Natural killer cell treated with Interleukin-12 subunit alpha and Interleukin-12 subunit beta and Interleukin-15 and Interleukin-18, amount 100 ng/mL, for 72 hours (primary cell): ENCODE results near the gene EEIG1. TPM values are rescaled to one million over a fixed set of nuclear protein-coding genes. Genes with fewer than 3 reads are reported as not detected.

ENCODE experiments used
- ATAC-seq, 2 donors: fragments of 150-1000 bp; cut with Tn5 transposase in 1 of 2; sonication (Bioruptor Pico), chemical (Tn5 transposase) in 1 of 2; 2 replicates each; pipeline ENCODE4 v1.10.0; 2021
- DNase-seq: peaks from one replicate; pipeline ENCODE4 v3.0.0; 2022; ENCODE audit warnings: low spot score
- H3K27ac Mint-ChIP-seq, 2 donors: 1 replicate in 1 of 2; 2 replicates in 1 of 2; pipeline ENCODE4 v1.8.0; 2022; ENCODE audit warnings: mixed read lengths in 2 of 2, mild to moderate bottlenecking in 1 of 2, moderate library complexity in 1 of 2
- H3K27me3 Mint-ChIP-seq, 2 donors: 1 replicate in 1 of 2; 2 replicates in 1 of 2; pipeline ENCODE4 v1.8.0; 2022; ENCODE audit warnings: mixed read lengths in 2 of 2
- H3K36me3 Mint-ChIP-seq: one replicate; pipeline ENCODE4 v1.8.0; 2022; ENCODE audit warnings: mixed read lengths
- H3K4me1 Mint-ChIP-seq, 2 donors: 1 replicate in 1 of 2; 2 replicates in 1 of 2; pipeline ENCODE4 v1.8.0; 2022; ENCODE audit warnings: low read depth in 2 of 2, mixed read lengths in 2 of 2, mild to moderate bottlenecking in 1 of 2
- H3K4me3 Mint-ChIP-seq: one replicate; pipeline ENCODE4 v1.8.0; 2022; ENCODE audit warnings: mixed read lengths
- H3K9me3 Mint-ChIP-seq: 2 replicates; pipeline ENCODE4 v1.8.0; 2022; ENCODE audit warnings: mixed read lengths
- total RNA-seq, 2 donors: library from RNA; stranded (reverse); gene quantifications; one replicate each; pipeline ENCODE4 v1.2.3, GENCODE V29; 2022

EEIG1 gene
- total RNA-seq, 2 donors from 2014 or later = 8.2 to 16.4 TPM

DNA sequence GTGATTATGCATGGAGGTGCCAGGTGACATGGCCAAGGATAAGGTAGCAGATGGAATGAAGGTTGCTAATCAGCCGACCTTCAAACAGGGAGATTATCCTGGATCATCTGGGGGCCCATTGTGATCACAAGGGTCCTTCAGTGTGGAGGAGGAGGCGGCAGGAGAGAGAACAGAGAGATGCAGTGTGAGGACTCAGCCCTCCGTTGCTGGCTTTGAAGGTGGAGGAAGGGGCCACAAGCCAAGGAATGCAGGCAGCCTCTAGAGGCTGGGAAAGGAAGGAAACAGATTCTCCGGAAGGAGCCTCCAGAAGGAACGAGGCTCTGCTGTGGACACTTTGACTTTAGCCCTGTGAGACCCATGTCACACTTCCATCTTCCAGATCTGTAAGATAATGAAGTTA is 27.4 kb upstream of the EEIG1 start:
- Mint-ChIP-seq H3K27ac (peak overlapping the region; percentile 61 to 89), H3K27me3 (no peaks in the 10 kb centered on the region), H3K36me3 (no peaks in the 10 kb centered on the region), H3K9me3 (no peaks in the 10 kb centered on the region), H3K4me3 (peak overlapping the region; percentile 4), H3K4me1 (peaks cover 9 to 10% of the 10 kb centered on the region in 2 donors)
- ATAC-seq = no peak
- DNase-seq = no peak

DNA sequence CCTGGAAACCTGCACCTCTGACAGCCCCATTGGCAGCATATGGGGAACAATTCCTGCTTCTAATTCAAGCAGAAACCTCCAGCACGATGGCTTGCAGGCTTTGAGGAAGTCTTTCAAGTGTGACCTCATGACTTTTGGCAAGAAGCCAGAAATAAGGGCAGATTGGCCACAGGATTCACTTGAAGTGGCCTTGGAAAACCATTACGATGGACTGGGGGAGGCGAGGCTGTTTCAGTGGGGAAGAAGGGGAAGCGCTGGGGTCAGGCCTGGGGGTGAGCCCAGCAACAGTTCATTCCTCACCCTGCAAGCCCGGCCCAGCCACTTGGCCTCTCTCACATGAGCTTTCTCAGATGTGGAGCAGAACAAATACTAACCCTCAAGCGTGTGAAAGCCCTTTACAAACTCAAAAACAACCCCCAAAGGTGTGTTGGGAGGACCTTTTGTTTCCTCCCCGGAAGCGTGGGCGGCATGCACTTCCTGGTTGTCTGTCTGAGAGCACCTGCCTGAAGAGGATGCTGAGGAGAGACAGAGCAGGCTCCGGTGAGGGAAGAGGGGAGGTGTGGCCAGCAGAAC is 26.9 kb upstream of the EEIG1 start:
- ATAC-seq (peak in 1 of 2 donors; percentile 44), DNase-seq (no peak)
- Mint-ChIP-seq H3K9me3 (no peaks in the 10 kb centered on the region), H3K4me1 (peaks cover 9 to 10% of the 10 kb centered on the region in 2 donors), H3K4me3 (peak overlapping the region; percentile 4), H3K27ac (peak overlapping the region; percentile 61 to 89), H3K27me3 (no peaks in the 10 kb centered on the region), H3K36me3 (no peaks in the 10 kb centered on the region)

DNA sequence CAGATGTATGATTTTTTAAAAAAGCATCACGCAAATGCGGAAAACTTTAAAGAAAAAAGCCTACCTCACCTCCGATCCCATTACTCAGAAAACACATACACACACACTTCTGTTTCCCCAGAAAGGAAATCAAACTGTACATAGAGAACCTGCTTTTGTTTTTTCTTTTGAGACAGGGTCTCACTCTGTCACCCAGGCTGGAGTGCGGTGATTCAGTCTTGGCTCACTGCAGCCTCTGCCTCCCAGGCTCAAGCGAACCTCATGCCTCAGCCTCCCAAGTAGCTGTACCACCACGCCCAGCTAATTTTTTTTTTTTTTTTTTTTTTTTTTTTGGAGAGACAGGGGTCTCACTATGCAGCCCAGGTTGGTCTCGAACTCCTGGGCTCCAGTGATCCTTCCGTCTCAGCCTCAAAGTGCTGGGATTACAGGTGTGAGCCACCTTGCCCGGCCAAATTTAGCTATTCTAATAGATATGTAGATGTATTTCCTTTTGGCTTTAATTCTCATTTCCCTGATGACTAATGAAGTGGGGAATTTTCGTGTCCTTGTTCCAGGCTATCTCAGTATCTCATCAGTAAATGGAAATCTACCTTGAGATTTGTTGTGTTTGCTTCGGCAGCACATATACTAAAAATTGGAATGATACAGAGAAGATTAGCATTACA is 25.7 kb upstream of the EEIG1 start:
- ATAC-seq (no peak), DNase-seq (no peak)
- Mint-ChIP-seq H3K36me3 (no peaks in the 10 kb centered on the region), H3K4me1 (peaks cover 9 to 10% of the 10 kb centered on the region in 2 donors), H3K9me3 (no peaks in the 10 kb centered on the region), H3K4me3 (no peak overlapping the region), H3K27me3 (no peaks in the 10 kb centered on the region), H3K27ac (no peak overlapping the region)

DNA sequence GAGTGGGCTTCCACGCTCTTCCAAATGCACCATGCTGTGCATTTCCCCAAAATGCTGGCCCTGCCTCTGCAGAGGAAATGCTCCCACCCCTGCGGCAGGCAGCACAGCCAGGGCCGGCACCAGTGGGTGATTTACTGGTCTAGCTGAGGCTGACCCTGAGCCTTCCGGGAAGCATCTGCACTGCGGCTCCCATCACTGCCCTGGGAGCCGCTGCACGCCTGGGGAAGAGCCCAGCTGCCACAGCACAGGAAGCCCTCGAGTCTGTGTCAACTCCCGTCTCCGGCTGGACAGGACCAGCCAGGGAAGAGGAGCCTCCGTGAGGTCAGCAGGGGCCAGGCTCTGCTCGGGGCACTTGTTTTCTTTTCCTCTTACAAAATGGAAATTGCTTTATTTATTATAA is 25.1 kb upstream of the EEIG1 start:
- DNase-seq (no peak), ATAC-seq (no peak)
- Mint-ChIP-seq H3K27ac (no peak overlapping the region), H3K36me3 (no peaks in the 10 kb centered on the region), H3K4me1 (peaks cover 9 to 10% of the 10 kb centered on the region in 2 donors), H3K9me3 (no peaks in the 10 kb centered on the region), H3K27me3 (no peaks in the 10 kb centered on the region), H3K4me3 (no peak overlapping the region)

DNA sequence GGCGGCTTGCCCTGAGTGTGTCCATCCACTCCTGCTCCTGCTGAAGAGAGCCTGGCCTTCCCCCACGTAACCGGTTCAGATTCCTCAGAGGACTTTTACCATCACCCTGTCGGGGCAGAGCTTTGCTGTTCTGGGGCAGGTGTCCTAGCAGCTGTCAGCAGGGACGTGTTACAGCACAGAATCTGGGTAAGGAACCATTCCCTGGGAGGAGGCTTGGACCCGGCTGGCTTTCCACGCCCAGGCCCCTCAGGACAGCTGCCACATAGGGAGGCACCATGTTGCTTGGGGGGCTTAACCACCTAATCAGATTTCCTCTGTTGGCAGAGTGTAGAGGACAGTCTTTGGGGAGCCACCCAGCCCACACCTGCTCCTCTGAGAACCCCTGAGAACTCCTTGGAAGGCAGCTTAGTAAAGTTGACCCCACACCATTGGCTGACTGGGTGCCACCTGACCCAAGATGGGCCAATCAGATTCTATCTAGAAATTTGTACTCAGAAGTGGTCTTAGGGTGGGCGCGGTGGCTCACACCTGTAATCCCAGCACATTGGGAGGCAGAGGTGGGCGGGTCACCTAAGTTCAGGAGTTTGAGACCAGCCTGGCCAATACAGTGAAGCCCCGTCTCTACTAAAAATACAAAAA is 23.3 kb upstream of the EEIG1 start:
- Mint-ChIP-seq H3K4me1 (peaks cover 9 to 10% of the 10 kb centered on the region in 2 donors), H3K27ac (no peak overlapping the region), H3K9me3 (no peaks in the 10 kb centered on the region), H3K4me3 (no peak overlapping the region), H3K36me3 (no peaks in the 10 kb centered on the region), H3K27me3 (no peaks in the 10 kb centered on the region)
- DNase-seq = no peak
- no peak for ATAC-seq

DNA sequence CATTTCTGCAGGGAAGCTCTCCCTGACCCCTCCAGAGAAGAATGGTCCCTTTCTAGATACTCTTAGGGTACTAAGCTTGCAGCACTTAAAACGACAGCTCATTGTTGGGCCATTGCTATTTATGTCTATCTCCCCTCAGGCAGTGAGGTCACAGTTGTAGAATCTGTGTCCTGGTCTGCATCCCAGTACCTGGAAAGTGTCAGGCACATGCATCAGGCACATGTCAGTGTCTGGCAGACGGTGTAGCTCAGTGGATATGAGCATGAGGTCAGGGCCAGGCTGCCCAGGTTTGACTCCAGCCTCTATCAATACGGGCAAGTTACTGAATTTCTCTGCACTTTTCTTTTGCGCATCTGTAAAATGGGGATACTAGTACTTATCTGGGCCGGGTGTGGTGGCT is 22.2 kb upstream of the EEIG1 start:
- H3K9me3 Mint-ChIP-seq = no peaks in the 10 kb centered on the region
- DNase-seq (no peak), ATAC-seq (no peak)
- H3K36me3 Mint-ChIP-seq = no peaks in the 10 kb centered on the region
- H3K4me3 Mint-ChIP-seq = no peak overlapping the region
- H3K27ac Mint-ChIP-seq = no peak overlapping the region
- H3K4me1 Mint-ChIP-seq = peaks cover 7 to 8% of the 10 kb centered on the region in 2 donors
- no peaks in the 10 kb centered on the region for H3K27me3 Mint-ChIP-seq

DNA sequence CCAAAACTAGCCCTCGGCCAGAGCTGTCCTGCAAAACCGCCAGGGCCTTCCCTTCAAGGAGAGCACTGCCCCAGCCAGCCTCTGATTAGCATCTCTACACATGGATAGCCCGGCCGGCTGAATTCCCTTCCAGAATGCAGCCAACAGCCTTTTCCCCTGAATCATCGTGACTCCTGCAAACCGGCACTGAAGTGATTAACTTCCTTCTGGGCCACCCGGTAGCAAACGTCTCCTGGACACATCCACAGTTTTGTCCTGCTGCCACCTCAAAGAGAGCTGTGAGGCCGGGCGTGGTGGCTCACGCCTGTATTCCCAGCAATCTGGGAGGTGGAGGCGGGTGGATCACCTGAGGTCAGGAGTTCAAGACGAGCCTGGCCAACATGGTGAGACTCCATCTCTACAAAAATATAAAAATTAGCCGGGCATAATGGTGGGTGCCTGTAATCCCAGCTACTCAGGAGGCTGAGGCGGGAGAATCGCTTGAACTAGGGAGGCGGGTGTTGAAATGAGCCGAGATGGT is 21.1 kb upstream of the EEIG1 start:
- H3K27ac Mint-ChIP-seq = no peak overlapping the region
- no peaks in the 10 kb centered on the region for H3K36me3 Mint-ChIP-seq
- no peaks in the 10 kb centered on the region for H3K27me3 Mint-ChIP-seq
- DNase-seq (no peak), ATAC-seq (no peak)
- no peak overlapping the region for H3K4me3 Mint-ChIP-seq
- no peaks in the 10 kb centered on the region for H3K9me3 Mint-ChIP-seq
- H3K4me1 Mint-ChIP-seq = peaks cover 0 to 2% of the 10 kb centered on the region in 2 donors

DNA sequence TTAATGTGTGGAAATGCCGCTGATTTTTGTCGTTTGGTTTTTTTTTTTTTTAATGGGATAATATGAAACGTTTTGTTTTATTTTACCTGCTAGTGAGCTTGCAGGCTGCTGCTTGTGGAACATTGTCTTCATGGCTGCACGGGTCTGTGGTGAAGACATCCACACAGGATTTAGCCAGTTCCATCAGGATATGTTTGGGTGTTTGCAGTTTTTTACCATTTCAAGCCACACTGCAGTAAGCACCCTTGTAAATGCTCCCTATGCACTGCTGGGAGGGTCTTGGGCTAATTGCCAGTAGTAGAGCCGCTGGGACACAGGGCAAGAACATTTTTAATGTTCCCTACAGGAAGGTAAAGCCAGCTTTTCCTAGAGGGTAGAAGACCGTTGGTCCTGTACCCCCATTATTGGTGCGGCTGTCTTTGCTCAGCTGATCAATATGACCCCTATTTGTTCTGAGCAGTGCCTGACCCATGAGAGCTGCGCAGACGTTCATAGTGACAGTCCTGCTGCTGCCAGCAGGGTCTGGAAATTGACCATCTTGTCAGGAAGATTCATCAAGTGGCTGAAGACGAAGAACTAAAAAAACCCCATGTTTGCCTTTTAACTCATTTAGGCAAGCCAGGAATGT is 20.5 kb upstream of the EEIG1 start:
- no peaks in the 10 kb centered on the region for H3K36me3 Mint-ChIP-seq
- no peaks in the 10 kb centered on the region for H3K27me3 Mint-ChIP-seq
- ATAC-seq (no peak), DNase-seq (no peak)
- H3K4me3 Mint-ChIP-seq = no peak overlapping the region
- no peak overlapping the region for H3K27ac Mint-ChIP-seq
- peaks cover 0 to 2% of the 10 kb centered on the region in 2 donors for H3K4me1 Mint-ChIP-seq
- no peaks in the 10 kb centered on the region for H3K9me3 Mint-ChIP-seq

DNA sequence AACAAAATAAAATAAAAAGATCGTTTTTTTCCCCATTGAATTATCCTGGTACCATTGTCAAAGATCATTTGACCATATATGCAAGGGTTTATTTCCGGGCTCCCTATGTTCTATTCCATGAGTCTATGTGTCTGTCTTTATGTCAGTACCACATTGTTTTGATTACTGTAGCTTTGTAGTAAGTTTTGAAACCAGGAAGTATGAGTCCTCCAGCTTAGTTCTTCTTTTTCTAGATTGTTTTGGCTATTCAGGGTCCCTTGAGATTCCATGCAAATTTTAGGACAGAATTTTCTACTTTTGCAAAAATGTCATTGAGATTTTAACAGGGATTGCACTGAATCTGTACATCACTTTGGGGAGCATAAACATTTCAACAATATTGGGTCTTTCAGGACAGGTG is 18.7 kb upstream of the EEIG1 start:
- no peak overlapping the region for H3K27ac Mint-ChIP-seq
- H3K9me3 Mint-ChIP-seq = no peaks in the 10 kb centered on the region
- H3K27me3 Mint-ChIP-seq = no peaks in the 10 kb centered on the region
- H3K4me3 Mint-ChIP-seq = no peak overlapping the region
- ATAC-seq (no peak), DNase-seq (no peak)
- no peaks in the 10 kb centered on the region for H3K36me3 Mint-ChIP-seq
- H3K4me1 Mint-ChIP-seq = peaks cover 0 to 2% of the 10 kb centered on the region in 2 donors

DNA sequence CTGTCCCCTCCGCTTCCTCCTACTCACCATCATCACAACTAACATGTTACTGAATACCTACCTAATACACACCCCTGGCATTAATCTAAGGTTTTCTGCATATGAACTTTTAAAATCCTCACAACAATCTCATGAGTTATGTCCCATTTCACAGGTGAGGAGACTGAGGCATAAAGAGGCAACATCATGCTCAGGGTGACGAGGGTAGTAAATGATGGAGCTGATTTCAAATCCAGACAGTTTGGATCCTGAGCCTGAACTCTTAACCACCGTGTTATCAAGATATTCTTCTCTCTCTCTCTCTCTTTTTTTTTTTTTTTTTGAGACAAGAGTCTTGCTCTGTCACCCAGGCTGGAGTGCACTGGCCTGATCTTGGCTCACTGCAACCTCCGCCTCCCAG is 12.9 kb upstream of the EEIG1 start:
- no peak overlapping the region for H3K4me3 Mint-ChIP-seq
- peaks cover 0 to 2% of the 10 kb centered on the region in 2 donors for H3K4me1 Mint-ChIP-seq
- DNase-seq = no peak
- ATAC-seq = no peak
- H3K36me3 Mint-ChIP-seq = no peaks in the 10 kb centered on the region
- no peaks in the 10 kb centered on the region for H3K27me3 Mint-ChIP-seq
- no peaks in the 10 kb centered on the region for H3K9me3 Mint-ChIP-seq
- H3K27ac Mint-ChIP-seq = no peak overlapping the region

DNA sequence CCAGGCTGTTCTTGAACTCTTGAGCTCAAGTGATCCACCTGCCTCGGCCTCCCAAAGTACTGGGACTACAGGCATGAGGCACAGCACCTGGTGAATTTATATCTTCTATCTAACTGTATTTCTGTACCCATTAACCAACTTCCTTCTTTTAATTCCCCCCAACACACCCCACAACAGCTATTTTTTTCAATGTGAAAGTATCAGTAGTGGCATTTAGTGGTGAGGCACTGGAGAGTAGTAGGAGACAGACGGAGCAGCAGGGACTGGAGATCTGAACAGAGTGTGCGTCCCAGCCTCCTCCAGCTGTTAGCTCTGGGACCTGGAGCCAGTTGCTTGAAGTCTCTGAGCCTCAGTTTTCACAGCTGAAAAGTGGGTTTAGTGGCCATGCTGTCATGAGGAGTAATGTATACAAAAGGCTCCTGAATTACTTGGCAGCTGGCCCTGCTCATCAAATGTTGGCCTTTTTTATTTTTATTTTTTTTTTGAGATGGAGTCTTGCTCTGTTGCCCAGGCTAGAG is 11.0 kb upstream of the EEIG1 start:
- ATAC-seq (no peak), DNase-seq (no peak)
- Mint-ChIP-seq H3K27me3 (no peaks in the 10 kb centered on the region), H3K36me3 (no peaks in the 10 kb centered on the region), H3K4me1 (no peaks in the 10 kb centered on the region), H3K4me3 (no peak overlapping the region), H3K9me3 (no peaks in the 10 kb centered on the region), H3K27ac (no peak overlapping the region)

DNA sequence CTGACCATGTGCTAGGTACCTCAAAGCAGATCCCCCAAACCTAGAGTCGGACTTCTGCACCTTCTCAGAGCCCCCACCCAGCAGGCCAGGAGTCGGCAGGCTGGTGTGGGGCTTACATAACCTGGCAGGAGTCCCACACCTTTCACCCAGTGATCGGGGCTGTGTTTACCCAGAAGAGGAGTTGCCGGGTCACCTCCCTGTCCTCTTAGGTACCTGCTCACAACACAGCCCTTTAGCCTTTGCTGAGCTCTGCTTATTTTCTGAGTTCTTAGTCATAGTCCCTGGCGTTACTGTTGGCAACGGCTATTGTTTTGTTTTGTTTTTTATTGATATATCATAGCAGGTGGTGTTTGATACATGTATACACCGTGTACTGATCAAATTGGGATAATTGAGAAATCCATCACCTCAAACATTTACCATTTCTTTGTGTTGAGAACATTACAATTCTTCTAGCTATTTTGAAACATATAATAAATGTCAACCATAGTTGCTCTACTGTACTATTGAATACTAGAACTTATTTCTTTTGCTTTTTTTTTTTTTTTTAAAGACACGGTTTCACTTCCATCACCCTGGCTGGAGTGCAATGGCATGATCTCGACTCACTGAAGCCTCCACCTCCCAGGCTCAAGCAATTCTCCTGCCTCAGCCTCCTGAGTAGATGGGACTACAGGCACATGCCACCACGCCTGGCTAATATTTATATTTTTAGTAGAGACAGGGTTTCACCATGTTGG is 10.4 kb upstream of the EEIG1 start:
- DNase-seq (no peak), ATAC-seq (no peak)
- Mint-ChIP-seq H3K27ac (no peak overlapping the region), H3K4me3 (no peak overlapping the region), H3K4me1 (no peaks in the 10 kb centered on the region), H3K9me3 (no peaks in the 10 kb centered on the region), H3K36me3 (no peaks in the 10 kb centered on the region), H3K27me3 (no peaks in the 10 kb centered on the region)

DNA sequence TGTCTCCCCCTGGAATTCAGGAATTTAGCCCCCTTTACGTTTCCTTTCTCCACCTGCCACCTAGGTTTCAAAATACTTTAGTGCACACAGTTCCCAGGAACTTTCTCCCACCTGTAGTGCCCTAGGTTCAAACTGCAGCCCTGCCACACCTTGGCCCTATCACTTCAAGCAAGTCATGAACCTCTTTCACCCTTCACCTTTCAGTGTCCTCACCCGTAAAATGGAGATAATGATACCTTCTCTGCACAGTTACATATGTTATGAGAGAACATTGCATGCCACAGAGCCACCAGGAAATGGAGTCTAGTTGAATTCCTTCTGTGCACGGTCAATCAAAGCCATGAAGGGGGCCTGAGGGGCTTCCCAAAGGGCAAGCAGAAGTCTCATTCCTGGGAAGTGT is 9.8 kb upstream of the EEIG1 start:
- no peak for ATAC-seq

More for the DNA sequence above, 9.8 kb upstream of the EEIG1 start:
- DNase-seq = no peak
- H3K27me3 Mint-ChIP-seq = no peaks in the 10 kb centered on the region
- no peaks in the 10 kb centered on the region for H3K4me1 Mint-ChIP-seq
- no peaks in the 10 kb centered on the region for H3K36me3 Mint-ChIP-seq
- no peak overlapping the region for H3K27ac Mint-ChIP-seq
- H3K4me3 Mint-ChIP-seq = no peak overlapping the region
- no peaks in the 10 kb centered on the region for H3K9me3 Mint-ChIP-seq
